OCI-LY3 (cell line): ENCODE measurements around the gene SLC2A13.

Experiments used
- CTCF ChIP-seq: fragments of 200-600, 300-600 bp; sonication (generic); IDR thresholded peaks from 2 replicates; pipeline ENCODE4 v1.5.1; 2014; ENCODE audit warnings: antibody characterized with exemption, low read length, low read depth
- EZH2phosphoT487 ChIP-seq: fragments of 200-600 bp; shearing (Covaris generic); IDR thresholded peaks from 2 replicates; pipeline ENCODE4 v1.6.1; 2018; ENCODE audit warnings: antibody characterized with exemption, mixed run types, low read depth

DNA sequence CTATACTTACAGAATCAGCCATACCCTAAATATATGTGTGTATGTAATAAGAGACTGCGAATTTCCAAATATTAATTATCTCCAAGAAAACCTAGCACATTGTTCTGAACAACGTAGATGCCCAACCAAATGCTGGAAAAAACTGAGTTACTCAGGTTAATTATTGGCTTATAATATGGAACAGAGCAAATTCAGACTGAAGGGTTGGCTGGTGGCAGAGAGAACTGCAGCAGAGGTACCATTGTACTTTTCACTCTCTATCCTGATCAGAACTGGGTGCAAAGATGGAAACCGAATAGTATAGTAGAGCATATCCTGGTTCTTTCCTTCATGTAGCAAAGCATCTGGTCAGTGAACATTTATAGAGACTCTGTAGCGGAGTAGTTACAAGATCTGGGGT is 185.7 kb downstream of the SLC2A13 start:
- TF ChIP-seq CTCF, result no peak
- no peak for TF ChIP-seq EZH2phosphoT487
